Measurements from ENCODE around the gene OR2AE1. TPM values are rescaled to one million over a fixed set of nuclear protein-coding genes. Genes with fewer than 3 reads are reported as not detected.

The OR2AE1 gene
- total and polyA plus RNA-seq, 2 of the 13 experiments (the other 11 are each of a cell fraction or from before 2014, with no cell fraction given) = not detected

GRCh38 chr7:99827040-99827778 lies 49.6 kb downstream of the OR2AE1 start (continued):
- TF ChIP-seq ZNF770 (CRISPR knock-in tag; IDR thresholded peaks at IDR 0.05) = peak; percentile 46; the same call in 1 of the 2 replicates
- TF ChIP-seq ZNF878 (CRISPR knock-in tag; IDR thresholded peaks at IDR 0.05) = peak; percentile 6; the same call in 1 of the 2 replicates
- TF ChIP-seq ZKSCAN8 (CRISPR knock-in tag; IDR thresholded peaks at IDR 0.05; ENCODE audit: borderline replicate concordance) = peak; percentile 54; the same call in 1 of the 2 replicates
- peak; percentile 52 for TF ChIP-seq ARID3A (IDR thresholded peaks at IDR 0.05; ENCODE audit: low read depth, low read length)
- no peak for TF ChIP-seq ZNF790 (CRISPR knock-in tag; IDR thresholded peaks at IDR 0.05; ENCODE audit: borderline replicate concordance)
- TF ChIP-seq TERF1 (CRISPR knock-in tag; IDR thresholded peaks at IDR 0.05) = no peak
- TF ChIP-seq ZNF766 (CRISPR knock-in tag; IDR thresholded peaks at IDR 0.05; ENCODE audit: borderline replicate concordance) = no peak
- no peak for TF ChIP-seq SATB2 (CRISPR knock-in tag; IDR thresholded peaks at IDR 0.05)
- TF ChIP-seq ZNF225 (CRISPR knock-in tag; IDR thresholded peaks at IDR 0.05) = no peak
- TF ChIP-seq HHEX (CRISPR knock-in tag; IDR thresholded peaks at IDR 0.05) = no peak
- no peak for TF ChIP-seq ZNF879 (CRISPR knock-in tag; IDR thresholded peaks at IDR 0.05)
- TF ChIP-seq POLR2A (IDR thresholded peaks at IDR 0.05; ENCODE audit: insufficient read depth in 1 of 2, low read depth in 2 of 2, low read length in 2 of 2) = peak in 1 of 2 experiments; percentile 21; a peak in 1 of 4 replicates
- TF ChIP-seq ZNF563 (CRISPR knock-in tag; IDR thresholded peaks at IDR 0.05) = no peak; the same call in 1 of the 2 replicates
- no peak for TF ChIP-seq TSC22D2 (CRISPR knock-in tag; IDR thresholded peaks at IDR 0.05; ENCODE audit: borderline replicate concordance)
- TF ChIP-seq ZNF792 (CRISPR knock-in tag; IDR thresholded peaks at IDR 0.05) = no peak; the same call in 1 of the 2 replicates
- TF ChIP-seq ZNF777 (CRISPR knock-in tag; IDR thresholded peaks at IDR 0.05) = 0 out of 2 replicates have a peak, but pooled peaks have one; percentile 36
- TF ChIP-seq ZNF772 (CRISPR knock-in tag; IDR thresholded peaks at IDR 0.05) = no peak
- TF ChIP-seq AFF4 (CRISPR knock-in tag; IDR thresholded peaks at IDR 0.05) = no peak
- peak; percentile 12; the same call in 1 of the 2 replicates for TF ChIP-seq ZNF614 (CRISPR knock-in tag; IDR thresholded peaks at IDR 0.05; ENCODE audit: borderline replicate concordance)
- TF ChIP-seq ZNF501 (CRISPR knock-in tag; IDR thresholded peaks at IDR 0.05) = no peak
- TF ChIP-seq ZNF543 (CRISPR knock-in tag; IDR thresholded peaks at IDR 0.05) = 0 out of 2 replicates have a peak, but pooled peaks have one; percentile 57
- peak; percentile 73 for TF ChIP-seq YEATS4 (CRISPR knock-in tag; IDR thresholded peaks at IDR 0.05; ENCODE audit: borderline replicate concordance)
